Hindlimb muscle (tissue), 1 donor: ENCODE measurements around the gene CFAP20DC. TPM values are rescaled to one million over a fixed set of nuclear protein-coding genes. Genes with fewer than 3 reads are reported as not detected.
"Not testable (repeated sequence)": the region's sequence is repeated elsewhere in the genome, so short reads cannot be mapped to it uniquely, and the experiment has no call there.

Experiments used
- DNase-seq: peaks from one replicate; pipeline ENCODE4 v3.0.0-alpha.2; 2013
- polyA plus RNA-seq: library from polyadenylated mRNA; unstranded; fragments of 120-200 nt; gene quantifications from one replicate; pipeline ENCODE4 v1.2.1, GENCODE V29; 2013; ENCODE audit not compliant: insufficient read length

Gene CFAP20DC
- polyA plus RNA-seq, 1 donor: 1.2 TPM

GRCh38 chr3:58728723-58729122 is 321.1 kb downstream of the CFAP20DC start:
- DNase-seq: no peak

GRCh38 chr3:58725326-58725853 is 324.4 kb downstream of the CFAP20DC start:
- DNase-seq: no peak

DNA sequence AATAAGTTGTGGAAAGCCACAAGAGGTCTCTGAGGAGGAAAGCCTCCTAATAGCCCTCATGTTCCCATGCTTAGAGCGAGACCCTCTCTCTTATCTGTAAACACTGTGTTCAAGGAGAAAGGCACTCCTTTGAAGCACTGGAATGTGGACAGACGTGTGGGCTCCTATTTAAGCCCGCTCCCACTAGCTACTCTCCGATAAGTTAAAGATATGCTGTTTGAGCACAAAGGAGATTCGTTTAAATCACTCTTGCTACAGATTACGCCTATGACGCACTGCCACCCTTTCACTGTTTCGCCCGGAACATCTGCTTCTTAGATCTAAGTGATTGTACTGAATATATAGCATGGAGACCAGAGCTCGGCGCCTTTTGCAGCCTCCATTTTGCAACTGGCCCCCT is 325.5 kb downstream of the CFAP20DC start:
- no peak for DNase-seq

- no peak for DNase-seq
Observed at GRCh38 chr3:58723173-58723572, 326.7 kb downstream of the CFAP20DC start.

DNA sequence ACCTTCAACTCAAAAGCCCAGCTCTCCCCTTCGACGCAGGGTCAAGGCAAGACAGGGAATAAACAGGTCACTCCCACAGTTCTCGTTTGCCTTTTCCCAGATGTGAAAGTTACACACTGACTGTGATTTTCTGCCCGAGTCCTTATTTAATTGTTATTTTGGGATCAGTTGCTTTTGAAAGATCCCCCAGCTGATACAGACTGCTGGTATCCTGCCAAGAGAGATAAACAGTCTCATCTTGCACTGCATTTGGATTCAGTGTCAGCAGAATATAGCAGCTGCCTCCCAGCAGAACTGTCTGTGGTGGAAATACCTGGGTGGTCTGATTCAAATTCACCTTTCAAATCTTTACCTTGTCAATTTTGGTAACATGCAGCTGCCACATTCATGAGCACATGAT is 327.3 kb downstream of the CFAP20DC start:
- DNase-seq: peak; percentile 6

GRCh38 chr3:58720526-58720925 is 329.3 kb downstream of the CFAP20DC start:
- no peak for DNase-seq

DNA sequence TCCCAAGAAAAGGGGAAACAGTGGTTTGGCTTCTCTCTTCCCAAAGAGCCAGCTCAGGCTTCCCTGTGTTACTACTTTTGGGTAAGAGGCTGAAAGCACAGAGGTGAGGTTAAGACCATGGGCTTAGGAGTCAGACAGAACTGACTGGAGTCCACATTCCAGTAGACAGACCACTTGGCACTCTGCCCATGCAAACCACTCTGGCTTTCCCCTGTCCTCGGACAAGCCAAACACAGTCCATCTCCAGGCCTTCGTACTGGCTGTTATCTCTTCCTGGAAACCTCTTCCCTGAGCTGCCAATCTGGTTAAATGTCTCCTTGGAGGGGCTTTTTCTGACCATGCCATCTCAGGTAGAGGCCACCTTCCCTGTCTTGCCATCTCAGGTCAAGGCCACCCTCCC is 330.1 kb downstream of the CFAP20DC start:
- no peak for DNase-seq

DNA sequence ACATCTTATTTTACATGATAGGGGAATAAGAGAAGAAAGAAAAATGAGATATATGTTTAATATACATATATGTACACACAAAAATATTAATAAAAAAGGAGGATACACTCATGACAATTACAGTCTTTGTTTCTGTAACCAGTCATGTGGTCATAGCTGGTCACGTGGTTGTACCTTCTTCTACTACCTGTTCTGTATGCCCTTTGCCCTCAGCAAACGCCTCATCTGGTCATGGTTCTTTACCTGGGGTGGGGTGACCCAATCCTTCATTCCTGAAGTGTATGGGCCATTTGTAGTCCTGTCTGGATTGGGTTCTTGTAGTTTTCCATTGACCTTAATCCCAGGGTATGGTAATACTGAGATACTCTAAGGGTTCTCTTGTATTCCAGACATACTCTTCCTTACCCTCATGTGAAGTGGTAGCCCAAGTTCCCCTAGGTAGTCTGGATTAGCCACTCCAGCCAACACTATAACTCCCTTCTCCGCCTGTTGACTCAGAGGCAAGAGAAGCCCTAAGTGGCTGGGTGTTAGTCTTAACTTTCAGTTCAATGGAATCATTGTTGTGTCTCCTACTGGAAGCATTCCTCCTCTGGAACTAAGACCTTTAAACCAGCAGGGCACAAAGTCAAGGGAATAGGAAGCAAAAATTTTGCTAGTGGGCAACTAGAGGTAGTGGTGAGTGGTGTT is 336.0 kb downstream of the CFAP20DC start:
- DNase-seq: no peak

DNA sequence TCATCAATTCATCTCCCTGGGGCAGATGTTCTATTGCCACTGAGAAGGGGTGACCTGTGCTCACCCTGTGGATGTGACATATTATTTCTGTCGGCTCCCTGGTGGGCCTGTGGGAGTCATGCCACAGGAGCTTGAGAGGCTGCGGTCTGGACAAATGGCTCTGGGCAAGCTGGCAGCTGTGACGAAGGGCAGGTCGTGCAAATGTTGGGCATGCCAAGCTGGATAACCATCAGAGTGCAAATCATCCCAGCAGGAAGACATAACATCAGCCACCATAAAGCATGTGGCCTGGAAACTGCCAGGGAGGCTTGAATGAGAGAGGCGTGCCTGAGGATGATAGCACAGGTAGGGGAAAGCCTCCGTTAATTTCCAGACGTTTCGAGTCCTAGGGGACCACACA is 338.0 kb downstream of the CFAP20DC start:
- DNase-seq: no peak

DNA sequence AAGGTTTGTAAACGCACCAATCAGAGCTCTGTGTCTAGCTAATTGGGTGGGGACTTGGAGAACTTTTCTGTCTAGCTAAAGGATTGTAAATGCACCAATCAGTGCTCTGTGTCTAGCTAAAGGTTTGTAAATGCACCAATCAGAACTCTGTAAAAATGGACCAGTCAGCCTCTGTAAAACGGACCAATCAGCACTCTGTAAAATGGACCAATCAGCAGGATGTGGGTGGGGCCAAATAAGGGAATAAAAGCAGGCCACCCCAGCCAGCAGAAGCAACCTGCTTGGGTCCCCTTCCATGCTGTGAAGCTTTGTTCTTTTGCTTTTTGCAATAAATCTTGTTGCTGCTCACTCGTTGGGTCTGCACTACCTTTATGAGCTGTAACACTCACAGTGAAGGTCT is 340.8 kb downstream of the CFAP20DC start:
- not testable (repeated sequence) for DNase-seq

GRCh38 chr3:58708116-58708791 is 341.6 kb downstream of the CFAP20DC start:
- DNase-seq: no peak

GRCh38 chr3:58707390-58707930 is 342.4 kb downstream of the CFAP20DC start:
- DNase-seq: no peak

GRCh38 chr3:58706395-58707167 is 343.2 kb downstream of the CFAP20DC start:
- DNase-seq: no peak

GRCh38 chr3:58704745-58705144 is 345.1 kb downstream of the CFAP20DC start:
- DNase-seq: no peak

- not testable (repeated sequence) for DNase-seq
Observed at GRCh38 chr3:58704304-58704703, 345.5 kb downstream of the CFAP20DC start.

DNA sequence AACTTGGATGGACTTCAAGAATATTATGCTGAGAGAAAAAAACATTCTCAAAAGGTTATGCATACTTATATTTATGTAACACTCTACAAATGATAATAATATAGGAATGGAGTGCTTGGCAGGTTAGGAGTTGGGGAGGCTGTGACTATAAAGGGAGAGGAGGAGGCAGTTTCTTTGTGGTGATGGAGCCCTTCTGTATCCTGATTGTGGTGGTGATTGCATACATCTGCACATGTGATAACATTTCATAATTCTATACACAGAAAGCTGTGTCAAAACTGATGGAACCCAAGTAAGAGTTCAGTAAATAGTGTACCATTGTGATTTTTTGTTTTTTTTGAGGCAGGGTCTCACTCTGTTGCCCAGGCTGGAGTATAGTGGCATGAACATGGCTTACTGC is 351.6 kb downstream of the CFAP20DC start:
- DNase-seq: no peak

GRCh38 chr3:58697561-58697960 is 352.3 kb downstream of the CFAP20DC start:
- no peak for DNase-seq

DNA sequence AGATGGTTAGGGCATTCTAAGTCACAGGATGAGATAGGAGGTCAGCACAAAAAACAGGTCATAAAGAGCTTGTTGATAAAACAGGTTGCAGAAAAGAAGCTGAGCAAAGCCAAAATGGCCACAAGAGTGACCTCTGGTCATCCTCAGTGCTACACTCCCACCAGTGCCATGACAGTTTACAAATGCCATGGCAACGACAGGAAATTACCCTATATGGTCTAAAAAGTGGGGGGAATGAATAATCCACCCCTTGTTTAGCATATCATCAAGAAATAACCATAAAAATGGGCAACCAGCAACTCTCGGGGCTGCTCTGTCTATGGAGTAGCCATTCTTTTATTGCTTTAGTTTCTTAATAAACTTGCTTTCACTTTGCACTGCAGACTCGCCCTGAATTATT is 353.0 kb downstream of the CFAP20DC start:
- not testable (repeated sequence) for DNase-seq

GRCh38 chr3:58696093-58696492 is 353.7 kb downstream of the CFAP20DC start:
- DNase-seq: no peak

DNA sequence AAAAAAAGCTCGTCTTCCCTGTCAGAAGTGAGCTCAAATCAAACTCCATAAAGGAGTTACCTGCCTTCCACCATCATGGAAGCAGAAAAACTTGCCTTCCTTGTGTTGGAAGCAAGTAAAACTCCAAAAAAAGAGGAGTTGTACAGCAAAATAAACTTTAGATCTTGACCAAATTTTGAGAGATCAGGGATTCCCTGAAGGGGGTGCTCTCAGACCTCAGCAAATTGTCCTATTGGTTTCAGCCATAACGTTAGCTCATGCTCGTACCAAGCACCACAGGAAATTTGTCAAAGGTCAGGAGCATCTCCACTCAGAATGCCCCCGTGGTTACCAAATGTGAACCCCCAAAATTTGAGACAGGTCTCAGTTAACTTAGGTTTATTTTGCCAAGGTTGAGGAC is 354.5 kb downstream of the CFAP20DC start:
- not testable (repeated sequence) for DNase-seq

DNA sequence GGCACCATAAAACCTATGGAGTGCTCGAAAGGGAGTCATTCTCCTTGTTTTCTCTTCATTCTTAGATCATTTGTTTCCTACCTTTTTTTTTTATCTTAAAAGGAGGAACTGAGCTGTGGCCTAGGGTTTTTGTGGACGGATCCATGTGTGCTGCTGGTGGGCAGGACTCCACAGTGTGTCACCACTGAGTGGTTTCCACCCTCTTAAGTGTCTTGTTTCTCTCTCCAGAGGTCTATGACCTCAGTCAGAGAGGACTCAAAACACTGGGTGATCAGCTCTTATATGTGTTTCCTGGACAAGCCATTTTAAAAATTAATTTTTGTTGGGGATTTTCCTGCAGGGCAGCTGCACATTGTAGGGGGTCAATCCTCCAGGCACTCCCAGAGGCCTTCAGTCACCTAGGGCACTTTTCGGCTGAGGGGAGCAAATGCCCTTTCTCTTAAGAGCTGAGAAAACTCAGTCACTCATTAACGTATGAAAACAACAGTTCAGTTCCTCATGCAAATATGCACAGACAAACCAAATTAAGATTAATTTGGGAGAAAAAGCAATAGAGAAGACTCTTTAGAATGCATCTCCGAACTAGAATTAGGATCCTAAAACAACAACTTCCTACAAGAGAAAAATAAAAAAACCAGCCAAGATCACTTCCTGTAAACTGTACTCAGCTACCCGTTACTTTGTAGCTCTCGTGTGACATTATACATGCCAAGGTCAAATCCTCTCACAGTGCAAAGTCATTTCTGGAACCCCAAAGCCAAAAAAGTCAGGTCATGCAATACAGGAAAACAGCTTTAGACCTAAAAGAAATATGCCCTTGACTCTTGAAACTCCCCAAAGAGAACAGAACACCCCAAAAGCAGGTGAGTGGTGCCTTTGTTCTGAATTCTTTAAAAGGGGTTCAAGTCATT is 355.6 kb downstream of the CFAP20DC start:
- no peak for DNase-seq

GRCh38 chr3:58692484-58692883 is 357.3 kb downstream of the CFAP20DC start:
- DNase-seq: no peak
